K562 (cell line): Measurements from ENCODE around the gene PRKAG1. TPM values are rescaled to one million over a fixed set of nuclear protein-coding genes. Genes with fewer than 3 reads are reported as not detected.
"Not testable (repeated sequence)": the region's sequence is repeated elsewhere in the genome, so short reads cannot be mapped to it uniquely, and the experiment has no call there.

Experiments
- ATAC-seq: fragments of 200-7000 bp; cut with Tn5 transposase; 3 replicates; pipeline ENCODE4 v1.9.1; 2020; ENCODE audit warnings: moderate library complexity
- BruUV-seq: library from RNA; stranded (reverse); fragments of 400-500 nt; replicated peaks from 2 replicates; lab custom pipeline; 2021; lab: Mats Ljungman, UMichigan
- CTCF ChIA-PET: fragments of 300-600 bp; formaldehyde crosslinking; extraction: SDS; loops from one replicate; lab custom pipeline; 2021; ENCODE audit warnings: low intra/inter-chr PET ratio; lab: Yijun Ruan, JAX
- POLR2A ChIA-PET: fragments of 300-600, 350-650 bp; sonication (Branson Sonifier 250); formaldehyde crosslinking; extraction: SDS; loops from one replicate; lab custom pipeline; 2021; ENCODE audit warnings: antibody characterized with exemption, inconsistent platforms; lab: Yijun Ruan, JAX
- DNase-seq, 4 experiments: peaks; one replicate each; pipeline versions ENCODE4 v3.0.0 to v3.0.0-alpha.2; 2011 to 2018; ENCODE audit warnings: low spot score in 3 of 4, mixed read lengths in 3 of 4; ENCODE audit errors: extremely low read depth in 1 of 4
- FAIRE-seq: peaks from 2 replicates; lab custom pipeline; 2011; peaks lifted over from hg19 to GRCh38; lab: Jason Lieb, UNC
- H2AFZ ChIP-seq: 2 replicates; pipeline ENCODE4 v1.6.0; 2011; ENCODE audit warnings: low read depth, low read length, control low read depth, inconsistent platforms
- H3K27ac ChIP-seq: fragments of 200-600 bp; 3 replicates; pipeline ENCODE4 v1.8.0; 2011; ENCODE audit warnings: low read depth, mild to moderate bottlenecking, control low read depth, inconsistent platforms, low read length, moderate library complexity, mixed read lengths; ENCODE audit errors: extremely low read depth
- H3K27me3 ChIP-seq, 2 experiments: fragments of 300-600 bp in 1 of 2; 2 replicates in 1 of 2; 3 replicates in 1 of 2; pipeline versions ENCODE4 v1.6.0 to v1.8.0; 2011; ENCODE audit warnings: inconsistent platforms in 2 of 2, low read length in 2 of 2, mild to moderate bottlenecking in 1 of 2, mixed read lengths in 1 of 2, moderate library complexity in 1 of 2; ENCODE audit not compliant: control insufficient read depth in 2 of 2, insufficient read depth in 2 of 2
- H3K36me3 ChIP-seq: fragments of 300-600 bp; 3 replicates; pipeline ENCODE4 v1.8.0; 2011; ENCODE audit warnings: mild to moderate bottlenecking, low read length, inconsistent platforms; ENCODE audit not compliant: control insufficient read depth, insufficient read depth
- H3K4me1 ChIP-seq, 2 experiments: fragments of 200-600 bp in 1 of 2; replicated peaks in 1 of 2; 2 replicates in 1 of 2; 3 replicates in 1 of 2; pipeline versions ENCODE4 v1.5.1 to v1.8.0; 2011; ENCODE audit warnings: inconsistent platforms in 2 of 2, low read length in 2 of 2, mild to moderate bottlenecking in 1 of 2, mixed read lengths in 1 of 2, moderate library complexity in 1 of 2; ENCODE audit not compliant: control insufficient read depth in 2 of 2, insufficient read depth in 2 of 2
- H3K4me2 ChIP-seq: 2 replicates; pipeline ENCODE4 v1.6.1; 2011; ENCODE audit warnings: low read length, control low read depth, inconsistent platforms, mixed read lengths; ENCODE audit not compliant: insufficient read depth
- H3K4me3 ChIP-seq: fragments of 200-600 bp; sonication (generic), shearing (Covaris generic); 2 replicates; pipeline ENCODE4 v1.5.1; 2016; ENCODE audit warnings: control low read depth, inconsistent platforms
- H3K79me2 ChIP-seq: fragments of 200-600 bp; 3 replicates; pipeline ENCODE4 v1.8.0; 2011; ENCODE audit warnings: low read length, inconsistent platforms; ENCODE audit not compliant: control insufficient read depth, insufficient read depth
- H3K9ac ChIP-seq, 2 experiments: 2 replicates each; pipeline versions ENCODE4 v1.6.0 to v1.6.1; 2011; ENCODE audit warnings: low read depth in 2 of 2, low read length in 2 of 2, control low read depth in 1 of 2, inconsistent platforms in 1 of 2, mild to moderate bottlenecking in 1 of 2, mixed read lengths in 1 of 2; ENCODE audit not compliant: insufficient read depth in 1 of 2
- H3K9me1 ChIP-seq: one replicate; pipeline ENCODE4 v1.6.0; 2011; ENCODE audit warnings: inconsistent platforms, mild to moderate bottlenecking, low read length, moderate library complexity; ENCODE audit not compliant: control insufficient read depth, insufficient read depth
- H3K9me3 ChIP-seq: replicated peaks from 2 replicates; pipeline ENCODE4 v1.5.1; 2011; ENCODE audit warnings: low read depth, low read length, inconsistent platforms; ENCODE audit not compliant: control insufficient read depth, insufficient read depth
- H4K20me1 ChIP-seq: replicated peaks from 2 replicates; pipeline ENCODE4 v1.6.1; 2011; ENCODE audit warnings: low read length, inconsistent platforms, mixed read lengths; ENCODE audit not compliant: control insufficient read depth, insufficient read depth
- CXXC5 ChIP-seq: fragments of 250-450 bp; sonication (Bioruptor Pico); IDR thresholded peaks from 2 replicates; pipeline ENCODE4 v1.8.0; 2022; ENCODE audit warnings: inconsistent platforms, mild to moderate bottlenecking, moderate library complexity
- WGBS: fragments of 100-300 bp; shearing (Covaris generic); methylation state at CpG from one replicate; pipeline ENCODE4 v1.1.6; 2016; ENCODE audit warnings: low coverage, mixed read lengths; ENCODE audit not compliant: insufficient coverage; ENCODE audit errors: missing lambda C conversion rate; 5-methylcytosine and 5-hydroxymethylcytosine counted together
- in situ Hi-C: fragments of 300-500 bp; cut with MboI; formaldehyde crosslinking; loops from 4 replicates; pipeline ENCODE4 v1.15.0; 2018; ENCODE audit warnings: inconsistent platforms, mixed read lengths
- intact Hi-C: fragments of 100-400 bp; cut with micrococcal nuclease; formaldehyde crosslinking; loops from 2 replicates; pipeline ENCODE4 v1.14.2; 2022
- polyA plus RNA-seq, 8 experiments: library from polyadenylated mRNA; depleted of rRNA in 4 of 8; stranded (reverse) in 5 of 8; unstranded in 3 of 8; fragments of >200 nt; fragmentation: Nextera tagmentation in 2 of 8; fragmentation: Illumina TruSeq in 1 of 8; extraction: Ambion mirVana in 2 of 8; extraction: Trizol in 1 of 8; gene quantifications; 2 replicates each; pipeline versions ENCODE4 v1.2.1 to v1.2.3, GENCODE V29; 2011 to 2014; ENCODE audit warnings: inconsistent platforms in 1 of 8, missing spikeins in 1 of 8
- total RNA-seq, 7 experiments: library from RNA; depleted of rRNA in 6 of 7; stranded (reverse); fragments of >200 nt in 6 of 7; fragmentation: Illumina TruSeq in 2 of 7; extraction: Trizol in 2 of 7; gene quantifications; 2 replicates each; pipeline versions ENCODE4 v1.2.1 to v1.2.3, GENCODE V29; 2011 to 2021; ENCODE audit warnings: low replicate concordance in 1 of 7
- TF ChIP-seq, protein P1 (sequence below): fragments of 200-800 bp; sonication (Bioruptor generic); IDR thresholded peaks from 2 replicates; pipeline ENCODE4 v1.6.1; 2017; ENCODE audit warnings: missing genetic modification characterization, missing compliant biosample characterization
- TF ChIP-seq, protein P2 (sequence below): fragments of 250-450 bp; sonication (Bioruptor Pico); IDR thresholded peaks from 2 replicates; pipeline ENCODE4 v1.8.0; 2021; ENCODE audit warnings: moderate library complexity, mild to moderate bottlenecking, inconsistent platforms

Gene PRKAG1
- total and polyA plus RNA-seq, 9 of the 15 experiments (the other 6 are each of a cell fraction or from before 2014, with no cell fraction given) = 51.1 to 126 (median 79.1) TPM

DNA sequence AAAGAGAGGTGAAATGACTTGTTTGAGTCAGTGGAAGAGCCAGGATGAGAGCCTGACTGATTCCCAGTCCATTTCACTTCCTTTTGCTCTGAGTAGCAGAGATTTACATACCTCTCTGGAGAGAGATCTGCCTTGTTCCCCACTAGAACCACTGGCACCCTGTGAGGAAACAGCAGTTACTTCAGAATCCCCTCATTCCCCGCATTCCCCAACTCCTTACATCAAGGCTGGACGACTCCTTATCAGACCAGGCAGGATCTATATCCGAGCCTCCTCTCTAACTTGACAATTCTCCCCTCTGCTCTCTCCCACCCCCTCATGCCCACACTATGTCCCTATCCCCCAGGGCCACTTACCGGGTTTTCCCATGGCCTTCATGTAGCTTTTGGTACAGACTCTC is 47.5 kb upstream of the PRKAG1 start:
- WGBS = 46% methylated on average over 4 of the region's 4 CpGs
- Histone ChIP-seq H2AFZ (no peak overlapping the region), H3K27ac (no peak overlapping the region), H4K20me1 (no peaks in the 10 kb centered on the region), H3K27me3 (no peaks in the 10 kb centered on the region), H3K9ac (no peak overlapping the region; a peak in 1 of 4 replicates), H3K9me3 (no peaks in the 10 kb centered on the region), H3K36me3 (peaks cover 14% of the 10 kb centered on the region), H3K9me1 (no peaks in the 10 kb centered on the region), H3K79me2 (peaks cover 12% of the 10 kb centered on the region), H3K4me3 (no peak overlapping the region), H3K4me1 (peaks cover 13 to 22% of the 10 kb centered on the region in 2 experiments; a peak in 4 of 5 replicates), H3K4me2 (no peak overlapping the region)
- ATAC-seq = no peak
- ChIA-PET CTCF (no interaction called here), POLR2A (interaction anchor here (0.7 to 1.1 kb wide), 4 partner anchors 10 to 207 kb away, joined by 3 read pairs; partner anchors contain the start of gene TUBA1B)
- TF ChIP-seq, protein P1, sequence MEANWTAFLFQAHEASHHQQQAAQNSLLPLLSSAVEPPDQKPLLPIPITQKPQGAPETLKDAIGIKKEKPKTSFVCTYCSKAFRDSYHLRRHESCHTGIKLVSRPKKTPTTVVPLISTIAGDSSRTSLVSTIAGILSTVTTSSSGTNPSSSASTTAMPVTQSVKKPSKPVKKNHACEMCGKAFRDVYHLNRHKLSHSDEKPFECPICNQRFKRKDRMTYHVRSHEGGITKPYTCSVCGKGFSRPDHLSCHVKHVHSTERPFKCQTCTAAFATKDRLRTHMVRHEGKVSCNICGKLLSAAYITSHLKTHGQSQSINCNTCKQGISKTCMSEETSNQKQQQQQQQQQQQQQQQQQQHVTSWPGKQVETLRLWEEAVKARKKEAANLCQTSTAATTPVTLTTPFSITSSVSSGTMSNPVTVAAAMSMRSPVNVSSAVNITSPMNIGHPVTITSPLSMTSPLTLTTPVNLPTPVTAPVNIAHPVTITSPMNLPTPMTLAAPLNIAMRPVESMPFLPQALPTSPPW = no peak
- no TSS peak for BruUV-seq
- no peak for DNase-seq
- intact Hi-C loops (loop anchor here (10.0 kb wide), 1 partner anchor 279 kb away; the partner anchor contains the start of gene DNAJC22), in situ Hi-C loops (no loop called here)
- FAIRE-seq = no peak

GRCh38 chr12:49064767-49065152 is 46.2 kb upstream of the PRKAG1 start:
- 75% methylated on average over 5 of the region's 5 CpGs for WGBS
- intact Hi-C loops (loop anchor here (1.0 to 10.0 kb wide), 5 partner anchors 24 to 280 kb away; partner anchors contain the start of genes DNAJC22 and TUBA1B), in situ Hi-C loops (loop anchor here (5.0 kb wide), 2 partner anchors 33 to 168 kb away; no protein-coding TSS in a partner anchor)
- no peaks in the 10 kb centered on the region for H3K9me1 ChIP-seq
- no peaks in the 10 kb centered on the region for H3K9me3 ChIP-seq
- no peaks in the 10 kb centered on the region for H3K27me3 ChIP-seq
- no peak overlapping the region for H3K4me3 ChIP-seq
- BruUV-seq = no TSS peak
- TF ChIP-seq, protein P2, sequence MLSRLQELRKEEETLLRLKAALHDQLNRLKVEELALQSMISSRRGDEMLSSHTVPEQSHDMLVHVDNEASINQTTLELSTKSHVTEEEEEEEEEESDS (CRISPR knock-in tag) = no peak
- TF ChIP-seq CXXC5 (CRISPR knock-in tag) = no peak
- TF ChIP-seq, all 486 proteins: peak for 0
- H3K4me2 ChIP-seq = no peak overlapping the region
- FAIRE-seq (no peak), DNase-seq (no peak), ATAC-seq (no peak)
- POLR2A ChIA-PET = interaction anchor here (0.7 to 2.6 kb wide), 11 partner anchors 8 to 202 kb away, joined by 3 to 22 read pairs (median 6); partner anchors contain the start of gene TUBA1B
- peaks cover 25% of the 10 kb centered on the region for H3K79me2 ChIP-seq
- H3K36me3 ChIP-seq = peaks cover 14% of the 10 kb centered on the region
- no peaks in the 10 kb centered on the region for H4K20me1 ChIP-seq
- no peak overlapping the region for H3K9ac ChIP-seq
- no peak overlapping the region for H3K27ac ChIP-seq
- CTCF ChIA-PET = interaction anchor here (0.6 to 2.3 kb wide), 6 partner anchors 23 to 278 kb away, joined by 4 to 15 read pairs (median 8); no protein-coding TSS in a partner anchor
- peaks cover 7 to 19% of the 10 kb centered on the region in 2 experiments; a peak in 3 of 5 replicates for H3K4me1 ChIP-seq
- H2AFZ ChIP-seq = no peak overlapping the region

DNA sequence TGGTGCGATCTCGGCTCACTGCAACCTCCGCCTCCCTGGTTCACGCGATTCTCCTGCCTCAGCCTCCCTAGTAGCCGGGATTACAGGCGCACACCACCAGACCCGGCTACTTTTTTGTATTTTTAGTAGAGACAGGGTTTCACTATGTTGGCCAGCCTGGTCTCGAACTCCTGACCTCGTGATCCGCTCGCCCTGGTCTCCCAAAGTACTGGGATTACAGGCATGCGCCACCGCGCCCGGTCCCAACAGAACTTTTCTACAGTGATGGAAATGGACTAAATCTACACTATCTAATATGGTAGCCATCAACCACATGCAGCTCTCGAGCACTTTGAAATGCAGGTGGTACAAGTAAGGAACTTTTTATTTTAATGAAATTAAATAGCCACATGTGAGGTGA is 43.3 kb upstream of the PRKAG1 start:
- Histone ChIP-seq H2AFZ (peak overlapping the region; percentile 86), H3K4me2 (peak overlapping the region; percentile 94; the same call in 1 of the 2 replicates), H3K4me1 (peaks cover 6 to 18% of the 10 kb centered on the region in 2 experiments; a peak in 4 of 5 replicates), H3K79me2 (peaks cover 49% of the 10 kb centered on the region), H4K20me1 (peaks cover 27% of the 10 kb centered on the region), H3K36me3 (peaks cover 25% of the 10 kb centered on the region), H3K9ac (peak overlapping the region; percentile 80 to 96)
- H3K4me3 ChIP-seq, H3K27ac ChIP-seq, BruUV-seq, DNase-seq, CTCF ChIA-PET, H3K9me1 ChIP-seq, FAIRE-seq, H3K27me3 ChIP-seq, ATAC-seq, H3K9me3 ChIP-seq: not testable (repeated sequence)
- intact Hi-C loops = loop anchor here (5.0 to 10.0 kb wide), 2 partner anchors 70 to 283 kb away; partner anchors contain the start of genes DNAJC22 and TUBA1B
- in situ Hi-C loops = loop anchor here (5.0 kb wide), 2 partner anchors 35 to 170 kb away; no protein-coding TSS in a partner anchor
- POLR2A ChIA-PET = interaction anchor here (0.5 to 2.6 kb wide), 3 partner anchors 16 to 205 kb away, joined by 3 to 21 read pairs (median 3); no protein-coding TSS in a partner anchor
- WGBS = 66% methylated on average over 17 of the region's 17 CpGs
